Right atrium auricular region (tissue), 2 donors: ENCODE data around the gene TAF3. TPM values are rescaled to one million over a fixed set of nuclear protein-coding genes. Genes with fewer than 3 reads are reported as not detected.

Experiments
- DNase-seq: peaks from one replicate; pipeline ENCODE4 v3.0.0-alpha.2; 2019; ENCODE audit warnings: low spot score
- H3K27ac ChIP-seq, 2 donors: fragments of 200-600 bp; sonication (generic); 1 replicate in 1 of 2; 2 replicates in 1 of 2; pipeline ENCODE4 v1.5.1; 2016 to 2019
- H3K27me3 ChIP-seq, 2 donors: fragments of 200-600 bp; sonication (generic); one replicate each; pipeline versions ENCODE4 v1.5.1 to v1.6.0; 2017 to 2019
- H3K36me3 ChIP-seq: fragments of 200-600 bp; sonication (generic); one replicate; pipeline ENCODE4 v1.5.1; 2016
- H3K4me1 ChIP-seq, 2 donors: fragments of 200-600 bp; sonication (generic); one replicate each; pipeline versions ENCODE4 v1.5.1 to v1.6.0; 2017 to 2019
- H3K4me3 ChIP-seq, 2 donors: fragments of 200-600 bp; sonication (generic); 1 replicate in 1 of 2; 2 replicates in 1 of 2; pipeline ENCODE4 v1.5.1; 2017 to 2019; ENCODE audit warnings: mild to moderate bottlenecking in 1 of 2, moderate library complexity in 1 of 2
- H3K9me3 ChIP-seq, 2 donors: fragments of 200-600 bp; sonication (generic); one replicate each; pipeline ENCODE4 v1.5.1; 2019
- total RNA-seq, 2 donors: library from RNA; depleted of rRNA; stranded (reverse); fragments of >200 nt; gene quantifications; one replicate each; pipeline ENCODE4 v1.1.0, GENCODE V29; 2016
- TF ChIP-seq, protein P1 (sequence below), 2 donors: fragments of 200-600 bp; sonication (generic); IDR thresholded peaks; one replicate each; pipeline ENCODE4 v1.5.1; 2019; ENCODE audit warnings: antibody characterized with exemption in 2 of 2

TAF3 gene
- total RNA-seq, 2 donors from 2014 or later: 4.6 to 6.1 TPM

DNA sequence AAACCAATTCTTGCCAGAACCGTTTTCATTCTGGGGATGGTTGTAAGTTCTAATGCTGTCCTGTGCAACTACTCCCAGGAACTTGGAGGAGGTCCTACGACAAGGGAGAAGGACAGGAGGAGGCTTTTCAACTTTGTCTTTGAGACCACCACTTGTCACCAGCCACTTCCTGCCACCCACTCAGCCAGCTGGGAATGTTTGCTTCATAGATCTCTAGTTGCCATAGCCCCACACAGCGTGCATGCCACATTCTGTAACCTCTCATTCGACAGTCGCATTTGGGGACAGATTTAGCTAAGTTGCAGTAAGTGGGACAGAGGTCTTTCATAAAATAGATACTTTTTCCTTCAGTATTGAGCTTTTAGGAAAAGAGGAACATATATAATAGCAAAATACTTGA is 78.0 kb downstream of the TAF3 start:
- no peak for DNase-seq
- Histone ChIP-seq H3K36me3 (no peaks in the 10 kb centered on the region), H3K9me3 (no peaks in the 10 kb centered on the region), H3K4me1 (no peaks in the 10 kb centered on the region), H3K27ac (no peak overlapping the region), H3K4me3 (no peak overlapping the region), H3K27me3 (no peaks in the 10 kb centered on the region)
- TF ChIP-seq, protein P1, sequence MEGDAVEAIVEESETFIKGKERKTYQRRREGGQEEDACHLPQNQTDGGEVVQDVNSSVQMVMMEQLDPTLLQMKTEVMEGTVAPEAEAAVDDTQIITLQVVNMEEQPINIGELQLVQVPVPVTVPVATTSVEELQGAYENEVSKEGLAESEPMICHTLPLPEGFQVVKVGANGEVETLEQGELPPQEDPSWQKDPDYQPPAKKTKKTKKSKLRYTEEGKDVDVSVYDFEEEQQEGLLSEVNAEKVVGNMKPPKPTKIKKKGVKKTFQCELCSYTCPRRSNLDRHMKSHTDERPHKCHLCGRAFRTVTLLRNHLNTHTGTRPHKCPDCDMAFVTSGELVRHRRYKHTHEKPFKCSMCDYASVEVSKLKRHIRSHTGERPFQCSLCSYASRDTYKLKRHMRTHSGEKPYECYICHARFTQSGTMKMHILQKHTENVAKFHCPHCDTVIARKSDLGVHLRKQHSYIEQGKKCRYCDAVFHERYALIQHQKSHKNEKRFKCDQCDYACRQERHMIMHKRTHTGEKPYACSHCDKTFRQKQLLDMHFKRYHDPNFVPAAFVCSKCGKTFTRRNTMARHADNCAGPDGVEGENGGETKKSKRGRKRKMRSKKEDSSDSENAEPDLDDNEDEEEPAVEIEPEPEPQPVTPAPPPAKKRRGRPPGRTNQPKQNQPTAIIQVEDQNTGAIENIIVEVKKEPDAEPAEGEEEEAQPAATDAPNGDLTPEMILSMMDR (IDR thresholded peaks at IDR 0.05): no peak

DNA sequence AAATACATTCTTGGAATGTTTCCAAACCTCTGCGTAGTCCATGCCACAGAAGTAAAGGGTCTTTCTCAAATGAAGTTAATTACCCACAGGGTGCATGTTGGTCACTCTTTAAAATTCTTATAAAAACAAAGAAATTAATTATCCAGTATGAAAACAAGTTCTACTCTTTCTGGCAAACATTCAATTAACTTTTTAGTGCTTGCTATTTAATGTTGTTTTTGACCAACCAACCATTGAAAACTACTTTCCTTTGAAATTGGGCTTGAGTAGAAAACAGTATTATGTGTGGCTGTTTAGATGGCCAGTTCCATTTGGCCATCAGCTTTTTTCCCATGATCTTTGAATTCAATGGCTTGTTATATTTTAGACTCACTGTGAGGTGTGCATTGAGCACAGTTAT is 83.0 kb downstream of the TAF3 start:
- Histone ChIP-seq H3K9me3 (no peaks in the 10 kb centered on the region), H3K27ac (no peak overlapping the region), H3K4me3 (no peak overlapping the region), H3K27me3 (no peaks in the 10 kb centered on the region), H3K36me3 (no peaks in the 10 kb centered on the region), H3K4me1 (no peaks in the 10 kb centered on the region)
- DNase-seq: no peak
- TF ChIP-seq, protein P1 (IDR thresholded peaks at IDR 0.05): no peak

DNA sequence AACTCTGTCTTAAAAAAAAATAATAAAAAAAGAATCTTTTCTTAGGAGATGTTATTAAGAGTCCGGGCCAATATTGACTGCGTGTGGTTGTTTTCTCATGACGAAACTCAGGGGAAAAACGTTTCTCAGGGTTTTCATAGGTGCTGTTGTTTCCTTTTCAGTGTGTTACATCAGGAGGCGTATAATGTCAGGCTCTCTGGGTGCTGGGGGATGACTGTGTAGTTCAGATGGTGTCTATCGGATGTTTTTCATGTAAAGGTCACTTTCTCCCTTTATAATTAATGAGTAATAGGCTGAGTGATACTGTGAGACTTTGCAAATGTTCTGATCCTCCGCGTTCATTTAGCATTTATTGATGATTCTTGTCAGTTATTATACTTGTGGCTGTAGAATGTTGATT is 84.1 kb downstream of the TAF3 start:
- H3K4me3 ChIP-seq: no peak overlapping the region
- H3K4me1 ChIP-seq: no peaks in the 10 kb centered on the region
- H3K27me3 ChIP-seq: no peaks in the 10 kb centered on the region
- TF ChIP-seq, protein P1 (IDR thresholded peaks at IDR 0.05): no peak
- no peaks in the 10 kb centered on the region for H3K9me3 ChIP-seq
- no peak overlapping the region for H3K27ac ChIP-seq
- DNase-seq: no peak
- H3K36me3 ChIP-seq: no peaks in the 10 kb centered on the region

DNA sequence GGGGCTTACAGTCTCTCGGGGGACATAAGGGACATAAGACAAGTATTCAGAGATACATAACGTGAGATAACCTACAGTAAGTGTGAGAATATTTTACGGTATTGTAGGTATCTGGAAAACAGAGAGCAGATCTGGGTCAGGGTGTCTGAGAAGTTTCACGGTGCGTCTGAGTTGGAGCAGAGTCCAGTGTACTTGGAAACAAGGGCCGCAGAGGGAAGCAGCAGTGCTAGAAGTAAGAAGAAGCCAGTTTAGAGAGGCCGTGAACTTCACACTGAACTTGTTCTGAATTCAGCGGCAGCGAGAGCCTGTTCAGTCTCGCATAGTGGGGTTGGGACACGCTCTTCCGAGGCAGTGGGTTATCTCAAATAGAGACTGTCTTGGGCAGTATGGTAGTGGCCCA is 85.5 kb downstream of the TAF3 start:
- Histone ChIP-seq H3K9me3 (no peaks in the 10 kb centered on the region), H3K4me3 (no peak overlapping the region), H3K36me3 (no peaks in the 10 kb centered on the region), H3K4me1 (no peaks in the 10 kb centered on the region), H3K27me3 (no peaks in the 10 kb centered on the region), H3K27ac (no peak overlapping the region)
- TF ChIP-seq, protein P1 (IDR thresholded peaks at IDR 0.05): no peak
- DNase-seq: no peak

DNA sequence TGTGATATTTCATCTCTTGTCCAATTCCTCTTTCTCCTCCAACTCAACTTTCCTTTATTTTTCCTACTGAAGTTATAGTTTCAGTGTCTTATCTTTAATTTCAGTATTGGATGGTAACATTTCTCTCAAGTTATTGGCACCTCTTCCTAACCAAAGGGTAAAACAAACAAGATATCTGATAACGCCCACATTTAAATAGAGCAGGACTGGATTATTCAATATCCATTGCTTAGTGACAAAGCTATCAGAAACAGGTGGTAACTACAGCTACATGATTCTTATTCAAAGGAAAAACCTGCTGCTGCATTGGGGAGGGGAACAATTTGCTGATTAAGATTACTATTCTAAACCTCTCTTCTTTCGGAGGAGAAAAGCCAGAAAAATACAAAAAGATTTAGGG is 87.8 kb downstream of the TAF3 start:
- Histone ChIP-seq H3K36me3 (no peaks in the 10 kb centered on the region), H3K9me3 (no peaks in the 10 kb centered on the region), H3K4me3 (no peak overlapping the region), H3K27ac (no peak overlapping the region), H3K27me3 (no peaks in the 10 kb centered on the region), H3K4me1 (no peaks in the 10 kb centered on the region)
- TF ChIP-seq, protein P1 (IDR thresholded peaks at IDR 0.05): no peak
- no peak for DNase-seq

DNA sequence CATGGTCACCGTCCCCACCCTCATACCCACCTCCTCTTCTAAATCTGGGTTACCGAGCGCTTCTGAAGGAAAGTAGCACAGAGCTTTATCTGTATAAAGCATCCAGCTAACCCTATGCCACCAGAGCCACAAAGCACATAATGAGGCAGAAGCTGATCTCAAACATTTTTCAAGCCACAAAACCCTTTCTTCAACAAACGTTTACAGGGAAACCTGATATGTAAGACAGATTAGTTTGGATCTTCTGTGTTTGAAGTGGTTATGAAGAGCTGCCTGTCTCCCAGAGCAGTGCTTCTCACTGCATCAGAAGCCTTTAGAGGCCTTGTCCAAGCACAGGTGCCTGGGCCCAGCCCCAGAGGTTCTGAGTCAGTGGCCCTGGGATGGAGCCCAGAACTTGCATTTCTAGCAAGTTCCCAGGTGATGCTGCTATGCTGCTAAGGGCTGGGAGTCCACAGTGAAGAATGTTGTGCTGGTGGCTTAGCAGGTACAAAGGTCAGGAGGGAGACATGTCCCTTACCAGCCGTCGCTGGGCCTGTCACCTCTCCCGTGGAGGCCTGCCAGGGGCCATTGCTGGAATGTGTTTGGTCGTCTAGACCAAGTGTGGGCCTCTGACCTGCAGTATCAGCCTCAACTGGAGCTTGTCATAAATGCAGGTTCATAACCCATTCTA is 90.4 kb downstream of the TAF3 start:
- no peak overlapping the region for H3K27ac ChIP-seq
- H3K9me3 ChIP-seq: no peaks in the 10 kb centered on the region
- H3K4me1 ChIP-seq: peaks cover 0 to 9% of the 10 kb centered on the region in 2 donors
- TF ChIP-seq, protein P1 (IDR thresholded peaks at IDR 0.05): no peak
- no peak overlapping the region for H3K4me3 ChIP-seq
- H3K27me3 ChIP-seq: no peaks in the 10 kb centered on the region
- no peaks in the 10 kb centered on the region for H3K36me3 ChIP-seq
- DNase-seq: no peak
